GM21367 (cell line): ENCODE data around the gene EXD2.
"Not testable (repeated sequence)": the region's sequence is repeated elsewhere in the genome, so short reads cannot be mapped to it uniquely, and the experiment has no call there.

ENCODE experiments used
- ATAC-seq: cut with Tn5 transposase; IDR thresholded peaks from one replicate; pipeline ENCODE4 v1.9.1; 2021; ENCODE audit not compliant: unreplicated experiment

The EXD2 gene

DNA sequence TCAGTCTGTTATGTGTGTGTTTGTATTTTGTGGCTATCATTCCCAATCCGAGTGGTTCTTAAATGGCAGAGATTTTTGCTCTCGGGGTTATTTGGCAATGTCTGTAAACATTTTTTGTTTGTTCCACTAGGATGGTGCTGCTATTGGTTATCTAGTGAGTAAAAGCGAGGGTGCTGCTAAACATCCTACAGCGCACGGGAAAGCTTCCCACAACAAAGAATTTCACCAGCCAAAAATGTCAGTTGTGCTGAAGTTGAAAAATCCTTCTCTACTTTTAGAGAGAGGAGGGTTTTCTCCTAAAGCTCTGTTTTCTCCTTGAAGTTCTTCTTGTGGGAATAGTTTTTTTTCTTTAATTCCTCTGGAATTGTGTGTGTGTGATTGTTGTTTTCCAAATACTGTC, 2.4 kb downstream of the EXD2 start:
- no peak for ATAC-seq

DNA sequence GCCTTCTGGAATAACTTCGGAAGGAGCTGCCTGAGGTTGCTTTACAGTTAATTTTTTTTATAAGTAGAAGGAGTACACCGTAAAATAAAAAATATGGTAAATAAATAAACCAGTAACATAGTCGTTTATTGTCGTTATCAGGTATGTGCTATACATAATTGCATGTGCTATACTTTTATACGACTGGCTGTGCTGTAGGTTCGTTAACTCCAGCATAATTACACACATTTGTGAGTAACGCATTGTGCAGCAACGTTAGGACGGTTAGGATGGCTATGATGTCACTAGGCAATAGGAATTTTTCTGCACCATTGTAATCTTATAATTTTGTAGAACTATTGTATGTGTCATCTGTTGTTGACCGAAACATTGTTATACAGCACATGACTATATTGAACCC, 8.5 kb downstream of the EXD2 start:
- ATAC-seq, result no peak

DNA sequence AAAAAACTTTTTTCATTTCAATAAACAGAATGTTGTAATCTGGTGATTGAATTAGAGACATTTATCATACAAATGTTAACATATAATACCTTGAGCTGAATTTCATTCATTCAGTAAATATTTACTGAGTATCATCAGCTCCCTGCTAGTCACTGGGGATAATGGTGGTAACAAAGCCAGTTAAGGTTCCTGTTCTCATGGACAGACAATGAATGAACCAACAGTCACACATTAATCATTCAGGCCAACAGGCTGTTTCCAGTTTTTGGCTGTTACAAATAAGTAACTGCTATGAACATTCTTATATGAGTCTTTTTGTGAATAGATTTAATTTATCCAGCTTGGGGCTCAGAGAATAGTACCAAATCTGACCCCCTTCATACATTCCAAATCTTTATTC, 13.5 kb downstream of the EXD2 start:
- no peak for ATAC-seq

DNA sequence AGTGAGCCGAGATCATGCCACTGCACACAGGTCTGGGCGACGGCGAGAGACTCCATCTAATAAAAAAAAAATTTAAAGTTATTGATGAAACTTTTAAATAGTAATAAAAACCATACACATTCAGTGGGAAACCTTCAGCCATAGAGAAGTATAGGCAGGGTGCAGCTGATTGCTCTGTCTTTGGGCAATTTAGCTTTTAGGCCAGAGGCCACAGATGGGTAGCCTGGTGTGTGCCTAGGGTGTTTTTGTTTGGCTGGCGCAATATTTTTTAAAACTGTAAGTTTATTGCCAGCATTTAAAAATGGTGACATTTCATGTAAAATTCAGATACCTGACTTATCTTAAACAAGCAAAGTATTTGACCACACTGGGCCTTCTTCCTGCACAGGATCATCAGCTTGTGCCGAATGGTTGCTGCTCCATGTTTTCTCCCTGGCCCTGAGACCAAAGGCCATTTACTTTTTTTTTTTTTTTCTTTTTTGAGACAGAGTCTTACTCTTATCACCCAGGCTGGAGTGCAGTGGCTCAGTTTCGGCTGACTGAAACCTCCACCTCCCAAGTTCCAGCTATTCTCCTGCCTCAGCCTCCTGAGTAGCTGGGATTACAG, 16.2 kb downstream of the EXD2 start:
- ATAC-seq, result no peak

DNA sequence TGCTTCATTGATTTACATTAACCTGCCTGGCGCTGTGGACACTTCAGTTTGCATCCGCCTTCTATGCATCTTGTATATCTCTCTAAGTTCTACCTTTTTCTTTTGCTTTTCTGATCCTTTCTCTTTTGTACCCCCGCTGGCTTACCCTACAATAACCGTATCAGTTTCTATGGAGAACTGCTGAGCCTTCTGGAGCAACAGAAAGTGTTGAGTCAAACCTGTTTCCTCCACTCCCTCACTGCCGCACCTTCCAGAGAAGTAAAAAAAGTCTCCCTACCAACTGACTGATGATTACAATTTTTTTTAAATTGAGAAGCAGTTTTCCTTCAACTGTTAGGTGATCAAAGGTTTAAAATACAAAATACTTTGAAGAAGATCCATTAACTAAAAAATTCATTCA, 17.4 kb downstream of the EXD2 start:
- no peak for ATAC-seq

DNA sequence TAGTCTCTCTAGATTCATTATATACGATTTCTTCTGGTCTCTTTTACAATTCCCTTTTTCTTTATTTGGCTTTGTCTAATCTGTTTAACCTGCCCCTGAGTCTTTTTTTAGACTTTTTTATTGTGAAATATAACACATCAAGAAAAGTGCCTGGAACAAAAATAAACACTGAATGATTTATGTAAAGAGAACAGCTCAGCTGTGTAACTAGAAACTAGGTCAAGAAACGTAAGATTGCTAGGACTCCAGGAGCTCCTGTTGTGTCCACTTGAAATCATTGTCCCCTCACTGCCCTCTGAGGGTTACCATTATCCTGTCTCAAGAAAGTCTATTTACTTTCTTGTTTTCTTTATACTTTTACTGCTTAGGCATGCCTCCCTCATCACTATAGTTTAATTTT, 23.1 kb downstream of the EXD2 start:
- no peak for ATAC-seq

DNA sequence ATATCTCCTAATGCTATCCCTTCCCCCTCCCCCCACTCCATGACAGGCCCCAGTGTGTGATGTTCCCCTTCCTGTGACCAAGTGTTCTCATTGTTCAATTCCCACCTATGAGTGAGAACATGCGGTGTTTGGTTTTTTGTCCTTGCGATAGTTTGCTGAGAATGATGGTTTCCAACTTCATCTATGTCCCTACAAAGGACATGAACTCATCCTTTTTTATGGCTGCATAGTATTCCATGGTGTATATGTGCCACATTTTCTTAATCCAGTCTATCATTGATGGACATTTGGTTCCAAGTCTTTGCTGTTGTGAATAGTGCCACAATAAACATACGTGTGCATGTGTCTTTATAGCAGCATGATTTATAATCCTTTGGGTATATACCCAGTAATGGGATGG, 26.4 kb downstream of the EXD2 start:
- ATAC-seq, result not testable (repeated sequence)

DNA sequence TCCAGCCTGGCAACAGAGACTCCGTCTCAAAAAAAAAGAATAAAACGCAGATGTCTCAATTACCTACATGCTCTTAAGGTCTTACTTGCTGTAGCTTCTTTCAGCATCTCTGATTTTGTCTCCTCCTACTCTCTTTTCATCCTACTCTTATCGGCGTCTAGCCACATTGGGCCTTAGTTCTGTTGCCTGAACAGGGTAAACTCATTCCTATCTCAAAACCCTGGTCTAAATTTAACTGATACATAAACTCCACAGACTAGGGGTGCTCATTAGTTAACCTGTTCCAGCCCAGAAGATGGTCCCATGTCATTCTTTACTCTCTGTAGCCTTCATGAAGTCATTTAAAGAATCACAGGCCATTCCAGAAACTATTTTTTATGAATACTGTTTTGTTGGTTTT, 33.6 kb downstream of the EXD2 start:
- no peak for ATAC-seq

DNA sequence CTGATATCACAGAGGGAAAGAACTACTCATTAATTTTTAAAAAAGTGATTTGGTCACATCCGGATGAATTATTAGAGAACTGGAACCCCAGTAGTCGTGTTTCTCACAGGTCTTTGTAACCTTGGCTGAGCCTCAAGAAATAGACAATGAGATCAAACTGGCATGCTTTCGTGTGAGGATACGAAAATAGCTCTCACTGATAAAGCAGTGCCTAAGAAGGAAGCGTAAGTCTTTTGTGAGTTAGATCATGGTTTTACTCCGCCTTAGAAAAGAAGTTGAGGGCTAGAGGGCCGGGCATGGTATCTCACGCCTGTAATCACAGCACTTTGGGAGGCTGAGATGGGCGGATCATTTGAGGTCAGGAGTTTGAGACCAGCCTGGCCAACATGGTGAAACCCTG, 34.9 kb downstream of the EXD2 start:
- ATAC-seq, result no peak

DNA sequence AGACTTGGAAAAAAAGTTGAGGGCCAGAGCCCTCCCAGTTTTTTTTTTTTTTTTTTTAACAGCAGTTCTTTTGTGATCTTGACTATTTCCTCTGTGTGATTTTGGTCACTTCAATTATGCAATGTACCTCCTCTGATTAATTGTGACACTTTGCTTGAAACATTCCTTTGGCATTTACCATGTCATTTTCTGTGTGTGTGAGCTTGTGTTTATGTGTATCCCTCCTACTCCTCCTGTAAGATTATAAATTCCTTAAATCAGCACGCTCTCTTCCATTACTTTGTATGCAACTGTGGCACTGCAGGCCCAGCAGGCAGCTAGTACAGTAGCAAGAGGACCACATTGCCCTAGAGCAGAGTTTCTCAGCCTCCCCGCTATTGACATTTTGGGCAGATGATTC, 35.4 kb downstream of the EXD2 start:
- ATAC-seq, result no peak

DNA sequence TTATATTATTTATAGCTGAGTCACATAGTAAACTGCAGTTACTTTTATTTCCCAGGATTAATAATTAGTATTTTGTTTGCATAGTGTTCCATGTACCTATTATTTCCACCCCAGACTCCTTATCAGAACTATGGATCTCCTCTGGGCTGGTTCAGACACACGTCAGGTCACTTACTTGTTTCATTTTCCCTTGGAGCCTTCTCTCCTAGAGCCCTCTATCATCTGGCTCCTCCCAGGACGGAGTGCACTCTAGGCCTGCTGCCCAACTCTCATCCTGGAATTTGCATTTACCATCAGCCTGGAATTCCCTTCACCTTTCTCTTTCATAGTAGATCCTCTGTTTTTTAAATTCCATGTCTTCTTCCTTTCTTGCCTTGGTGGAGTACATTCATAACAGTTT, 40.2 kb downstream of the EXD2 start:
- ATAC-seq, result no peak

DNA sequence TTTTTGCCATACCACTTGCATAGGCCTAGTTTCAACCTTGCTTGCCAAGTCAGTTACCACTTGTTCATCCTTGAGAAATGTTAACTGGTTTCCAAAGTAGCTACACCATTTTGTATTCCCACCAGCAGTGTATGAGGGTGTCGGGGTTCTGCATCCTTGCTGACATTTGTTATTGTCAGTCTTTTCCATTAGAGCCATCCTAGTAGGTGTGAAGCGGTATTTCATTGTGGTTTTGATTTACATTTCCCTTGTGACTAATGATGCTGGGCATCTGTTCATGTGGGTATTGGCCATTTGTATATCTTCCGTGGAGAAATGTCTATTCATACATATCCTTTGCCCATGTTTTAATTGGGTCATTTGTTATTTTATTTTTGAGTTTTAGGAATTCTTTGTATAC, 41.1 kb downstream of the EXD2 start:
- no peak for ATAC-seq

DNA sequence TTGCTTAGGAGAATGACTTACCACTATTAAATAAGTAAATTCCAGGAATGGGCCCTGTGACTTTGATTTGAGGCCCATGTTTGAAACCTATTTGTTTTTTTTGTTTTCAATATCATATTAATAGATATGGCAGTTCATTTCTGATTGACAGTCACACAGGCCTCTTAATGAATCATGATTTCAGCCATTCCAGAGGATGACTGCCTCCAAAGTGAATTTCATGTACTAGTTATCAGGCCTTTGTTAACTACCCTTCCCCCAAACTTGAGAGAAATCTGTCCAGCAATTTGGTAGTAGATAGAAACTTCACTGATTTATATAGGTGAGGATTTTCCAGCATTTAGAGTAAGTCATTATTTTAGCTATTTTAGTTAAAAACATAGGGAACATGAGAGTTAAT, 42.8 kb downstream of the EXD2 start:
- ATAC-seq, result no peak

DNA sequence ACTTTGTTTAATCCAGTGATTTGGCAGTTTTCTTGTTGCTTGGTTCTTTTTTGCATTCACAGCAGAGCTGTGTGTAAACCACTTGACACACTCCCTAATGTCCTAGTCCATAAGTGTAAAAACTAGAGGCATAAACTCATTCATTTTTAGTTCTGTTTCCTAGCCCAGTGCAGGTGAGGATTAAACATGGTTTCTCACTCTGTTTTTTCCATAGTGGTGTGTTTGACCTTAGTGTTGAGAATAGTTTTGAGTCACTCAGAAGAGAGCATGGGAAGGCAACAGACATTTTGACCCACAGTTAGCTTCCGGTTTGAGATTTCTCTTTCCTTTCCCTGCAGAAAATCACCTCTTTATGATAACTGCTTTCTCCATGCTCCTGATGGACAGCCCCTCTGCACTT, 44.4 kb downstream of the EXD2 start:
- no peak for ATAC-seq

DNA sequence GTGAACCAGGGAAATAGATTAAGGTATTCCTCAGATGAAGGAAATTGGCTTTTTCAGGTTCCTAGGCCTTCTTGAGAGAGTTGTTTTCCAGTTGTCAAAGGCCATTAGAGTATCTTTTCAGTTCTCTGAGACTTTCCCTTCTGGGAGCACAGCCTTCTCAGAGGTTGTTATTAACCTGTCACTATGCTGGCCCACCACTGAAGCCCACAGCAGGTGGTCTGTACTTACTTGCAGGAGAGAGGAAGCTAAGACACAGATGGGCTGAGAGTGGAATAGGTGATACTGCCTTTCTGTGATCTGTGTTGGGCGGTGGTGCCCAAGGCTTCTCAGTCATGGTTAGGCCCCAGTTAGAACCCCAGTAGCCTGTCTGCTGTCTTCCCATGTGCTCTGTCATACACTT, 45.8 kb downstream of the EXD2 start:
- no peak for ATAC-seq

DNA sequence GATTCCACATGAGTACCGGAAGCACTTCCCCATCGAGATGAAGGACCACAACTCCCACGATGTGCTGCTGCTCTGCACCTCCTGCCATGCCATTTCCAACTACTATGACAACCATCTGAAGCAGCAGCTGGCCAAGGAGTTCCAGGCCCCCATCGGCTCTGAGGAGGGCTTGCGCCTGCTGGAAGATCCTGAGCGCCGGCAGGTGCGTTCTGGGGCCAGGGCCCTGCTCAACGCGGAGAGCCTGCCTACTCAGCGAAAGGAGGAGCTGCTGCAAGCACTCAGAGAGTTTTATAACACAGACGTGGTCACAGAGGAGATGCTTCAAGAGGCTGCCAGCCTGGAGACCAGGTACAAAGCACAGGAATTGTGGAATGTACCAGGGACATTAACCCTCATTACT, 46.3 kb downstream of the EXD2 start:
- no peak for ATAC-seq

DNA sequence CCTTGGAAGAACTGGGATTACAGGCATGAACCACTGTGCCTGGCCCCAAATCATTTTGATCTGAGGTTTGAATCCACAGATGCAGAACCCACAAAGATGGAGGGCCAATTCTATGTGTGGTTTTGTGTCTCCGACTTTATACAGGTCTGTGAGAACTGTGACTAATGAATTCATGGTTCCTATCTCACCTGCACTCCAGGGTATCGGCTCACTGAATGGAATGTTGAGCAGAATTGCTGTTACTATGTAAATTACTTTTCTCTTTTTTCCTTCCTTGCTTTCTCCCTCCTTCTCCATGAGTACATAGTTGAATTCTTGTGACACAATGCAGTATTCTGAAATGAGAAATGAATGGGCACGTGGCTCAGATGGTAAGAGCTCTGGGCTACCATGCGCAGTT, 47.6 kb downstream of the EXD2 start:
- ATAC-seq, result no peak

DNA sequence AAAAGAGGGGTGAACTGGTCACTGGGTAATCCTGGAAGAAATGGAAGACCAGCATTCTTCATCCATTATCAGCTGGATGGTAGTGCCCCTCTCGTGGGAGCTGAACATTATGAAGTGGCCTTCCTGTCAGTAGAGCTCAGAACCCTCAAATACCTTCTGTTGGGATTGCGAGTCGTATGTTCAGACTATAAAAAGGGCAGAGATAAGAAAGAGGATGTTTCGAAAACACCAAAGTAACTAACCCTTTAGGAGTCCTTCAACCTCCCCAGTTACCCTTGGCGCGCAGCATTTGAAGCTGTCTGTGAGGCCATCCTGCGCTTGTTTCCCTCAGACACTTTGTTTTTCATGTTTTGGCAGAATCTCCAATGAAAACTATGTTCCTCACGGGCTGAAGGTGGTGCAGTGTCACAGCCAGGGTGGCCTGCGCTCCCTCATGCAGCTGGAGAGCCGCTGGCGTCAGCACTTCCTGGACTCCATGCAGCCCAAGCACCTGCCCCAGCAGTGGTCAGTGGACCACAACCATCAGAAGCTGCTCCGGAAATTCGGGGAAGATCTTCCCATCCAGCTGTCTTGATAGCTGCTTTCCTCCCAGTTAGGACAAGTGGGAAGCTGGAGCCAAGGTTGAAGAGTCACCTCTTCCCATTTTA, 49.4 kb downstream of the EXD2 start:
- ATAC-seq, result no peak

DNA sequence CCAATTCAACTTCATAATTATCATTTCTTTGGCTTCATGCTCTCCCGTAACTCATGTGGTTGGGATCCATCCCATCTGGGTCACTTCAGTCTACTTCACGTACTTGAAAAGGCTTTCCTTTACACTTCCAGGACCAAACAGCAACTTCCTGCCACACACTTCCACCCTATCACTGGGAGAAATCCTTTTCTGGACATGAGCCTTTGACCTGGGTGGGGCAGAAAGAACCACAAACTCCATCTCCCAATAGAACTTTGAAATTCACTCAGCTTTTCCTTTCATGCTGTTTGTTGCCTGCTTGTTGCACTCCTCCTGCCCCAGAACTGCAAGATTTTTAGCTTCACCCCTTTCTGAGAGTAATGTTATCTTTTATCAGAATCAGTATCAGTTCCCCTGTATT, 50.3 kb downstream of the EXD2 start:
- no peak for ATAC-seq

DNA sequence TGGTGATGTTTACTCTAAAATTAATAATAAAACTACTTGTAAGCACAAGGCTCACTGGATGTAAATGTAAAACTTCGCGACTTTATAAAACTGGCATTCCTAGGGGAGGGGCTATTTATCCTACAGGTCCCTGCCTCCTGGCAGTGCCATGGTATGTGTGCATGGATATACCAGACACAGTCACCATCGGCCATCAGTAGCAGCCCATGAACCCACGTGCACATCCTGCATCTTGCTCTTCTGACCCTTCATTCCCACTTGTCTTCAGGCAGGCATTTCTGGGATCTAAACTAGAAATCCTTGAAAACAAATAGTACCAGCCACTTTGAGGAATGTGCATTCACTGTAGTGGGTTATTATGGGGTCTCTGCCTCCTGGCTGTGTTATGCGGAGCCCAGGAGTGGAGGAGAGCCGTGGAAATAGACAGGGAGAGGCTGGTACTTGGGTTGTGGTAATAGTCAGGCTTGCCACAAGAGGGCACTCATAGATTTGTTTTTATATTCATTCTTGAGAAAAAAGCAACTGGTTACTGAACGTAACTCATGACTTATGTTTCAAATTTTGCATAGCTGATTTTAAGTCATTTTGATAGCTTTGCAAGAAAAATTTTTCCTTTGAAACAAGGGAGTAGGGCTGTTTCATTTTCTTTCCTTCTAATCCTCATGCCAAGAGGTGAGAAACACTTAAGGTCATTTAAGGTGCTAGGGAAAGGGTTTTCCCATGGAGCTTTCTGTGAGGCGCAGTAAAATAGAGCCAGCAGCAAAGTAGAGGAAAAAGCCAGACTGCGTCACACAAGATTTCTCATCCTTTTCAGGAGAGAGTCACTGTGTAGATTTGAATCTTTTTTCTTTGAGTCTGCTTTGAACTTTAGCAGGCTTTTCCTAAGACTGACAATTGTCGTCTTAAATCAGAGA, 51.3 kb downstream of the EXD2 start:
- no peak for ATAC-seq

DNA sequence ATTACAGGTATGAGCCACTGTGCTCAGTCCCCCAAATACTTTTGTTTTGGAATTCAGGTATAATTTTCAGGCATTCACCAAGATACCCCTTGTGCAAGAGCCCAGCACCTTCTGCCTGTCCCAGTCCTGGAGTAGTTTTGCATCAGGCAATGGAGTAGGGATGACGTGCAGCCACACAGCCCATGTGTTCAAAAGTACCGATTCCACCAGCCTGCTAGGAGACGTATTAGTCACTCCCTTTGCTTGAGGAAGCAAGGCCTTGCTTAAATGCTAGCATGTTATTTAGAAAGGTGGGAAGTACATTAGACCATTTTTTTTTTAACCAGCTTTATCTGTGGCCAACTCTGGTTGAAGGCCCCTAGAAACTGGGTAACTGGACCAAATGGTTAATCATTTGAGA, 53.6 kb downstream of the EXD2 start:
- ATAC-seq, result no peak

DNA sequence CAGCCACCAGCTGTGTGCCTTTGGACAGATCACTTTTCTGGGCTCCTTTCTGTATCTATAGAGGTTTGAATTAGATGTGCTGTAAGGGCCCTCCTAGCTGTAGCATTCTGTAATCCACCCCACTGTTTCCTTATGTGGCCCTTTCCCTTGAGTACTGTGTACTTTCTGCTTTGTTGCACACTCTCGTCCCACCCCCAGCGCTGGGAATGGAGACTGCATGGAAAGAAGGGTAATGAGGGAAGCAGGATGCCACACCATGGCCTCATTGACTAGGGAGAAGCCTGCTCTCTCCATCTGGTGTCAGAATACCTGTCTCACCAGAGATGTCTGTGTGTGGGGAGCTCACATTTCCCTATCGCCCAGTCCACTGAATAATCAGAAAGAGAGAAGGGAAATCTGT, 55.0 kb downstream of the EXD2 start:
- ATAC-seq, result no peak
